ENCODE results near the gene PDS5A. TPM values are rescaled to one million over a fixed set of nuclear protein-coding genes. Genes with fewer than 3 reads are reported as not detected.

The PDS5A gene
- total RNA-seq, 1 experiment from 2014 or later: 86.4 TPM

DNA sequence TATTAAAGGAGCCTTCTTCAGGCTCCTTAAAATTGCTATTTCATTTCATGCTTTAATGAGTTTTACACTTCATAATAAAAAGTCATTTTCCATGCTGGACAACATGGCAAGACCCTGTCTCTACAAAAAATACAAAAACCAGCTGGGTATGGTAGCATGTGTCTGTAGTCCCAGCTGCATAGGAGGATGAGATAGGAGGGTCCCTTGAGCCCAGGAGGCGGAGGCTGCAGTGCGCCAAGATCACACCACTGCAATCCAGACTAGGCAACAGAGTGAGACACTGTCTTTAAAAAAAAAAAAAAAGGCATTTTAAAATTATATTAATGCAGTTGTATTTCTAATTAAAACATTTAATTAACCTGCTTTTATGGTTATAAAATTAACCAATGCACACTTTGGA, 49.2 kb downstream of the PDS5A start:
- Histone ChIP-seq H3K4me2 (no peak overlapping the region), H3K9me3 (ENCODE audit: insufficient read depth, low read depth) (no peaks in the 10 kb centered on the region), H3F3A (ENCODE audit: insufficient read depth, low read depth) (peaks cover 23% of the 10 kb centered on the region; the same call in 1 of the 2 replicates), H4K20me1 (ENCODE audit: insufficient read depth) (peaks cover 36% of the 10 kb centered on the region), H3K36me3 (ENCODE audit: low read depth) (peaks cover 8% of the 10 kb centered on the region), H3K27ac (no peak overlapping the region), H3K4me3 (no peak overlapping the region), H3K27me3 (ENCODE audit: insufficient read depth, low read depth) (no peaks in the 10 kb centered on the region), H3K79me2 (ENCODE audit: low read depth) (peaks cover 48% of the 10 kb centered on the region), H3K9me2 (ENCODE audit: insufficient read depth) (no peaks in the 10 kb centered on the region), H3K4me1 (replicated peaks; ENCODE audit: insufficient read depth) (no peaks in the 10 kb centered on the region), H2AFZ (no peak overlapping the region)
- intact Hi-C loops (cut with micrococcal nuclease; ENCODE audit: unreplicated experiment): no loop called here
- CTCF ChIA-PET: no interaction called here
- no TSS peak for BruUV-seq (replicated peaks)
- no peak for TF ChIP-seq EZH2 (IDR thresholded peaks at IDR 0.05; ENCODE audit: low read depth)
- TF ChIP-seq, protein P1, sequence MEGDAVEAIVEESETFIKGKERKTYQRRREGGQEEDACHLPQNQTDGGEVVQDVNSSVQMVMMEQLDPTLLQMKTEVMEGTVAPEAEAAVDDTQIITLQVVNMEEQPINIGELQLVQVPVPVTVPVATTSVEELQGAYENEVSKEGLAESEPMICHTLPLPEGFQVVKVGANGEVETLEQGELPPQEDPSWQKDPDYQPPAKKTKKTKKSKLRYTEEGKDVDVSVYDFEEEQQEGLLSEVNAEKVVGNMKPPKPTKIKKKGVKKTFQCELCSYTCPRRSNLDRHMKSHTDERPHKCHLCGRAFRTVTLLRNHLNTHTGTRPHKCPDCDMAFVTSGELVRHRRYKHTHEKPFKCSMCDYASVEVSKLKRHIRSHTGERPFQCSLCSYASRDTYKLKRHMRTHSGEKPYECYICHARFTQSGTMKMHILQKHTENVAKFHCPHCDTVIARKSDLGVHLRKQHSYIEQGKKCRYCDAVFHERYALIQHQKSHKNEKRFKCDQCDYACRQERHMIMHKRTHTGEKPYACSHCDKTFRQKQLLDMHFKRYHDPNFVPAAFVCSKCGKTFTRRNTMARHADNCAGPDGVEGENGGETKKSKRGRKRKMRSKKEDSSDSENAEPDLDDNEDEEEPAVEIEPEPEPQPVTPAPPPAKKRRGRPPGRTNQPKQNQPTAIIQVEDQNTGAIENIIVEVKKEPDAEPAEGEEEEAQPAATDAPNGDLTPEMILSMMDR (conservative IDR thresholded peaks at IDR 0.05): no peak
- POLR2A ChIA-PET (ENCODE audit: unreplicated experiment): no interaction called here
- DNase-seq: no peak

DNA sequence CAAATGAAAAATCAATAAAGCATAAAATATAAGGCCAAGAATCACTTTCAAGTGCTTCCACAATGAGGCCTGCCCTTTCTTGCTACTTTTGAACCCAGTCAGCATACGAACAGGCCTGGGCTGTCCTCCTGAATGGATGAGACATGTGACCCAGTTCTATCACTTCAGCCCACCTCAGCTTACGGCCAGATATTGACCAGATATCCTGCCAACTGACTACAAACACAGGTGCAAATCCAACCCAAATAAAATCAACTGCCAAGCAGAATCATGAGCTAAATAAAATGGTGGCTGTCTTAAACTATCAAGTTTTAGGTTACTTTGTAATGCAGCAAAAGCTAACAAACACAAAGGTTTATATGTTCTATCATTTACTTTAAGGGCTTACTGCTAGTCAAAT, 53.7 kb downstream of the PDS5A start:
- Histone ChIP-seq H4K20me1 (ENCODE audit: insufficient read depth) (peaks cover 24% of the 10 kb centered on the region; the same call in 1 of the 2 replicates), H3K27ac (no peak overlapping the region), H3K4me2 (no peak overlapping the region), H3K27me3 (ENCODE audit: insufficient read depth, low read depth) (no peaks in the 10 kb centered on the region), H2AFZ (no peak overlapping the region), H3K4me1 (replicated peaks; ENCODE audit: insufficient read depth) (no peaks in the 10 kb centered on the region), H3F3A (ENCODE audit: insufficient read depth, low read depth) (peaks cover 18% of the 10 kb centered on the region; the same call in 1 of the 2 replicates), H3K4me3 (no peak overlapping the region), H3K36me3 (ENCODE audit: low read depth) (peaks cover 8% of the 10 kb centered on the region), H3K9me2 (ENCODE audit: insufficient read depth) (no peaks in the 10 kb centered on the region), H3K79me2 (ENCODE audit: low read depth) (peaks cover 15% of the 10 kb centered on the region), H3K9me3 (ENCODE audit: insufficient read depth, low read depth) (no peaks in the 10 kb centered on the region)
- DNase-seq: no peak
- BruUV-seq (replicated peaks): no TSS peak
- ChIA-PET CTCF (no interaction called here), POLR2A (ENCODE audit: unreplicated experiment) (no interaction called here)
- TF ChIP-seq EZH2 (IDR thresholded peaks at IDR 0.05; ENCODE audit: low read depth): no peak
- TF ChIP-seq, protein P1 (conservative IDR thresholded peaks at IDR 0.05): no peak
- intact Hi-C loops (cut with micrococcal nuclease; ENCODE audit: unreplicated experiment): no loop called here

DNA sequence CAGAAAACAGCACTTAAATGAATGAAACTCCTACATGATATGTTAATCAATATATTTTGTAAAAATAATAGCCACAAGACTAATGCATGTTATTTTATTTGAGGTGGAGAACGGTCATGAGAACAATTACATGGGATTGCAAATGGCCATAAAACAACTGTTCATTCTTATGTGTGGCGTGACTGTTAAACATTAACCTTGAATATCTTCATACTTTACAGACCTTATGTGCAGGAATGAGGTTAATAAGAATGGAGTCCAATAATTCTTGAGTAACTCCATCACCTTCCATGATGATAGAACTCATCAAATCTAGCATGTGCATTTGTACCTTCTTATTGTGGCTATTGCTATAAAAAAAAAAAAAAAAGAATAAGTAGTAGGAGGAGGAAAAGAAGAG, 55.3 kb downstream of the PDS5A start:
- Histone ChIP-seq H3K4me1 (replicated peaks; ENCODE audit: insufficient read depth) (no peaks in the 10 kb centered on the region), H3K4me2 (no peak overlapping the region), H4K20me1 (ENCODE audit: insufficient read depth) (peaks cover 16% of the 10 kb centered on the region; the same call in 1 of the 2 replicates), H3F3A (ENCODE audit: insufficient read depth, low read depth) (peaks cover 23% of the 10 kb centered on the region; the same call in 1 of the 2 replicates), H3K27ac (0 out of 2 replicates have a peak overlapping the region, but pooled peaks have one; percentile 22), H2AFZ (no peak overlapping the region), H3K9me2 (ENCODE audit: insufficient read depth) (no peaks in the 10 kb centered on the region), H3K4me3 (no peak overlapping the region), H3K9me3 (ENCODE audit: insufficient read depth, low read depth) (no peaks in the 10 kb centered on the region), H3K27me3 (ENCODE audit: insufficient read depth, low read depth) (no peaks in the 10 kb centered on the region), H3K36me3 (ENCODE audit: low read depth) (peaks cover 2% of the 10 kb centered on the region), H3K79me2 (ENCODE audit: low read depth) (peaks cover 3% of the 10 kb centered on the region)
- no peak for DNase-seq
- intact Hi-C loops (cut with micrococcal nuclease; ENCODE audit: unreplicated experiment): no loop called here
- ChIA-PET CTCF (interaction anchor here (0.7 kb wide), 1 partner anchor 1166 kb away, joined by 3 read pairs; no protein-coding TSS in a partner anchor), POLR2A (ENCODE audit: unreplicated experiment) (no interaction called here)
- no TSS peak for BruUV-seq (replicated peaks)
- no peak for TF ChIP-seq EZH2 (IDR thresholded peaks at IDR 0.05; ENCODE audit: low read depth)
- TF ChIP-seq, protein P1 (conservative IDR thresholded peaks at IDR 0.05): no peak

Measured in PC-9 (cell line).